Ectodermal cell (in vitro differentiated cells): ENCODE measurements around the gene DAD1.

Experiments used
- H3K27ac ChIP-seq: 2 replicates; pipeline ENCODE4 v1.7.0; 2013; ENCODE audit warnings: mild to moderate bottlenecking, low read depth, low read length; ENCODE audit not compliant: insufficient read depth, poor library complexity, severe bottlenecking
- H3K27me3 ChIP-seq: 2 replicates; pipeline ENCODE4 v1.7.0; 2013; ENCODE audit warnings: mild to moderate bottlenecking, low read length; ENCODE audit not compliant: insufficient read depth, control insufficient read depth, poor library complexity, severe bottlenecking
- H3K36me3 ChIP-seq: one replicate; pipeline ENCODE4 v1.7.0; 2013; ENCODE audit warnings: low read length; ENCODE audit not compliant: control insufficient read depth, insufficient read depth
- H3K4me1 ChIP-seq: one replicate; pipeline ENCODE4 v1.7.0; 2013; ENCODE audit warnings: low read length; ENCODE audit not compliant: control insufficient read depth, insufficient read depth
- H3K4me3 ChIP-seq: 2 replicates; pipeline ENCODE4 v1.7.0; 2013; ENCODE audit warnings: low read depth, low read length, control low read depth; ENCODE audit not compliant: insufficient read depth
- H3K9me3 ChIP-seq: 2 replicates; pipeline ENCODE4 v1.7.0; 2013; ENCODE audit warnings: mild to moderate bottlenecking, low read length, moderate library complexity; ENCODE audit not compliant: control insufficient read depth
- WGBS, 2 experiments: methylation state at CpG; one replicate each; pipeline ENCODE4 v1.1.7; 2013; ENCODE audit warnings: missing lambda C conversion rate in 2 of 2; 5-methylcytosine and 5-hydroxymethylcytosine counted together

Gene DAD1

DNA sequence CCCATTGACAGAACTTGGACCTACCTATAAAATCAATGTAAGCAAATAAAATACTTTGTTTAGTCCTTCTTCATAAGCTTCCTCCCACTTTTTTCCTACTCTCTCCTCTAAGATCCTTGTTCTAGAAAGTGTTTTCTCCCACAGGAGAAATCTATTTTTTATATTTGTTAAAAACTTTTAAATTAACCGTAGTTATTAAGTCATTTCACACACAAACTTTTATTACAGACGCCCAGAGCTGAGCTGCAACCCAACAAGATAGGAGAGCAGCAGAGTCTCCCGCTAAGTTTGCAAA lies 27.7 kb downstream of the DAD1 start:
- H3K27me3 ChIP-seq: no peaks in the 10 kb centered on the region
- no peaks in the 10 kb centered on the region for H3K4me1 ChIP-seq
- WGBS, 2 experiments: 87 to 91% methylated on average over 3 of the region's 3 CpGs
- peaks cover 5% of the 10 kb centered on the region for H3K36me3 ChIP-seq
- no peaks in the 10 kb centered on the region for H3K9me3 ChIP-seq
- H3K4me3 ChIP-seq: no peak overlapping the region
- H3K27ac ChIP-seq: no peak overlapping the region

DNA sequence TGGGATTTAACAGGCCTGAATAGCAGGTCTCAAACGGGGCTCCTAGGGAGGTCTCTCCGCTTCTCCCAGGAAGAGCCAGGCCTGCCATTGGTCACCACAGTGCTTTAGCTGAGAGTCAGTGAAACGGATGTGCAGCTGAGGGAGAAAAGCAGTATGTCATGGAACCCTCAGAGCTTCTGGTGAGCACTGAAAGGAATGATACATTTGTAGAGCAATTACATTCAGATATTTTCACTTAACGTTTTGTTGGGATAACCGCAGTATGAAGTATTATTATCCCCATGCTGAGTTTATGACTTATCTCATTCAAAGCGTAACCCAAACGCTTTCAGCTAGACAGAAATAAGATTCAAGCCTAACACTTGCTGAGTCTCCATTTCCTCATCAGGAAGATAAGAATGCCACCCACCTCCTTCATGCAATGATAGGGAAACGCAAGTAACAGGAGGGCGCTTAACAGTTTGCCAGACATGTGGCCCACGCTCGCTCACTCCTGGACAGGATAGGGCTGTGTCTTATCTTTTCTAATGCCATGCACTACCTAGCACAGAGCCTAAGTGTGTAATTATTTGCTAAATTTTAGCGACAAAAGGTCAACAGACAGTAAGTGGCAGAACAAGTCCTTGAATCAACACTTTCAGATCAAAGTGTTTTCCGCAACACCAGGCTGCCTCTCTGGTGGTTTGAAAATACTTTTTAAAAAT lies 28.2 kb downstream of the DAD1 start:
- Histone ChIP-seq H3K27ac (no peak overlapping the region), H3K4me1 (no peaks in the 10 kb centered on the region)
- WGBS, 2 experiments: 76 to 81% methylated on average over 13 of the region's 13 CpGs

DNA sequence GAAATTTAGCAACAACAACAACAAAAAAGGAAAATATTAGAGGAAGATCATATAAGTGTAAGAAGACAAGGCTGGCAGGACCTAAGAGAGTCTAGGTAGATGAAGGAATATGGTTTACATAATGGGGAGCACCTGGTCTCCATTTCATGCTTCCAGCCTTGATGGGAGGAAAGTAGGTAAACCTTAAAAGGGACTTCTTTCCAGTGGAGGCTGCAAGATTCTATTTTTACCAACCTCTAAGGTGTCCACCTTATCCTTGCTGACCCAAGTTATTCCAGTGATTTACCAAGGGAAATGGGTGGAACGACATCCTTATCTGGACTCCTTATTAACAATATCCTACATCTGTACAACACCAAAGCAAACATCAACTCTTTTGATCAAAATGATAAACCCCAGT lies 30.0 kb downstream of the DAD1 start:
- Histone ChIP-seq H3K4me3 (no peak overlapping the region), H3K36me3 (no peaks in the 10 kb centered on the region), H3K9me3 (no peaks in the 10 kb centered on the region), H3K4me1 (no peaks in the 10 kb centered on the region), H3K27ac (no peak overlapping the region), H3K27me3 (no peaks in the 10 kb centered on the region)
- 90 to 97% methylated on average over 1 of the region's 1 CpG for WGBS, 2 experiments

More for the DNA sequence above, 28.2 kb downstream of the DAD1 start:
- Histone ChIP-seq H3K9me3 (no peaks in the 10 kb centered on the region), H3K36me3 (peaks cover 5% of the 10 kb centered on the region), H3K4me3 (no peak overlapping the region), H3K27me3 (no peaks in the 10 kb centered on the region)

DNA sequence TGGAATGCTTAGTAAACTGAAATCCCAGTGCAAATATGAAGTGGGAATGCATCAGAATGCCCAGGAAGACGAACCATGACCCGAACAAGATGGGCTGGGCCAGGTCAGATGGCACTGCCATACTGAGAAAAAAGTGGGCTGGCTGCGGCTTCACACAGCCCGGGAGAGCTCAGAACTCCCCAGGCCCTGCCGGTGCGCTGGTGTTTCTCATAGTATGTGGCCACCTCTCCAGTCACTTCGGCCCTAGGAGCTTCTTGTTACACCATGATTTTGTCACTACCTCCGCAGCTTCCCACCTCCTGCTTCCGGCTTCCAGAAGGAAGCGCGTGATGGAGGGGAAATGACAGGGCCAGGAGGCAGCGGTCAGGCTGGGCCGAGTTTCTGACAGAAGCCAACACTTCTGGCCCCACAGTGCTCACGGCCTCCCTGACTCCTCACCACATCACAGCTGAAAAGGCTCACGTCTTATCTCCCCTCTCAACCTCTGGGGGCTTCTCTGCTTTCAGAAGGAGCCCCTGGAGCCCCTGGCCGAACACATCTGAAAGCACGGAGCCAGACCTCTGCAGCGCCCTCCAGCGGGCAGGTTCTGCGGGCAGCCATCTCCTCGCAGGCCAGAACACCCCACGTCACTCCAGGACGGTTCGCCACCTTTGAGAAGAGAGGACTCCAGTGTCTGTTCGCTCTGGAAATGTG lies 30.7 kb downstream of the DAD1 start:
- Histone ChIP-seq H3K4me3 (no peak overlapping the region), H3K9me3 (no peaks in the 10 kb centered on the region), H3K27me3 (no peaks in the 10 kb centered on the region), H3K27ac (no peak overlapping the region), H3K4me1 (no peaks in the 10 kb centered on the region), H3K36me3 (no peaks in the 10 kb centered on the region)
- WGBS, 2 experiments: 91 to 92% methylated on average over 25 of the region's 25 CpGs

DNA sequence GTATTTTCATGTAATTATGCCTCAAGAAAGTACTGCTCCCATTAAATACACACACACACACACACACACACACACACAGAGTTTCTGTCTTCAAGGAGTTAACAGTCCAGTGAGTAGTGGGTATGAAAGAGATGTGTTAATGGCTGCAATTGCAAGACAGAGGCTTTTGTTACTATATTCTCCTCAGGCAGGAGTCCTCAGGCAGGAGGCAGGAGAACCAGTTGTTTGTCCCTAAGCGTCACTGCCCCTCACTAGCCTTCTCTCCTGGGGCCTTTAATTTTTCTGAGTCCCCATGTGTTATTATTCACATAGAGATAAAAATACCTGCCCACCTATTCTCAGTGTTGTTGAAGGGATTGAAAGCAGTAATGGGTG lies 31.2 kb downstream of the DAD1 start:
- no peak overlapping the region for H3K27ac ChIP-seq
- H3K9me3 ChIP-seq: no peaks in the 10 kb centered on the region
- H3K27me3 ChIP-seq: no peaks in the 10 kb centered on the region
- no peak overlapping the region for H3K4me3 ChIP-seq
- WGBS, 2 experiments: 70 to 78% methylated on average over 1 of the region's 1 CpG
- H3K36me3 ChIP-seq: no peaks in the 10 kb centered on the region
- no peaks in the 10 kb centered on the region for H3K4me1 ChIP-seq

DNA sequence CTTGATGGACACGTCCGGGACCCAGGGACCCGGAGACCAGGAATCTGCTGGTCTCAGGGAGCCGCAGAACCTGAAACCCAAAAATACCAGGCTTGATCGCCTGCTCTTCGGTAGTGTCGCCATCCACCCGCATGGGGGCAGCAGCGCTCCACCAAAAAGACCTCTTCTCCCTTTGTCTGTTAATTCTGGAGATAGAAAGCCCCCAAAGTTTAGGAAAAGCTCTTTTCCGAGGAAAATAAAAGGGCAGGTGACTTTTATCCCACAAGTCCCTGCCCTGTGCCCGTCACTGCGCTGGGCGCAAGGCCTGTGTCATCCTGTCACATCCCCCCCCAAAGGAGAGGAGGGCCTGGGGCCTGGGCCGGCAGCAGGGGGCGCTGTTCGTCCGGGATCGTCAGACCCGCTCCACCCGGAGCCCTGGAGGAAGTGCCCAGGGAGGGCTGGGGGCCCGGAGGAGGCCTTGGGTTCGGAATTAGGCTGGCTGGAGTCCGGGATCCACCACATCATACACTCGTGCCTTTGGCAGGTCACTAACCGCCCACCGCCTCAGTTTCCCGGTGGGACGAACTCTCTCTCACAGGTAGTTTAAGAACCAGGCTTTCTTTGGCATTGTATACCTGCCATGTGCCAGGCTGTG lies 31.9 kb downstream of the DAD1 start:
- Histone ChIP-seq H3K27ac (no peak overlapping the region), H3K9me3 (no peaks in the 10 kb centered on the region), H3K36me3 (no peaks in the 10 kb centered on the region), H3K4me3 (no peak overlapping the region), H3K27me3 (no peaks in the 10 kb centered on the region), H3K4me1 (no peaks in the 10 kb centered on the region)
- 18 to 20% methylated on average over 28 of the region's 28 CpGs for WGBS, 2 experiments

DNA sequence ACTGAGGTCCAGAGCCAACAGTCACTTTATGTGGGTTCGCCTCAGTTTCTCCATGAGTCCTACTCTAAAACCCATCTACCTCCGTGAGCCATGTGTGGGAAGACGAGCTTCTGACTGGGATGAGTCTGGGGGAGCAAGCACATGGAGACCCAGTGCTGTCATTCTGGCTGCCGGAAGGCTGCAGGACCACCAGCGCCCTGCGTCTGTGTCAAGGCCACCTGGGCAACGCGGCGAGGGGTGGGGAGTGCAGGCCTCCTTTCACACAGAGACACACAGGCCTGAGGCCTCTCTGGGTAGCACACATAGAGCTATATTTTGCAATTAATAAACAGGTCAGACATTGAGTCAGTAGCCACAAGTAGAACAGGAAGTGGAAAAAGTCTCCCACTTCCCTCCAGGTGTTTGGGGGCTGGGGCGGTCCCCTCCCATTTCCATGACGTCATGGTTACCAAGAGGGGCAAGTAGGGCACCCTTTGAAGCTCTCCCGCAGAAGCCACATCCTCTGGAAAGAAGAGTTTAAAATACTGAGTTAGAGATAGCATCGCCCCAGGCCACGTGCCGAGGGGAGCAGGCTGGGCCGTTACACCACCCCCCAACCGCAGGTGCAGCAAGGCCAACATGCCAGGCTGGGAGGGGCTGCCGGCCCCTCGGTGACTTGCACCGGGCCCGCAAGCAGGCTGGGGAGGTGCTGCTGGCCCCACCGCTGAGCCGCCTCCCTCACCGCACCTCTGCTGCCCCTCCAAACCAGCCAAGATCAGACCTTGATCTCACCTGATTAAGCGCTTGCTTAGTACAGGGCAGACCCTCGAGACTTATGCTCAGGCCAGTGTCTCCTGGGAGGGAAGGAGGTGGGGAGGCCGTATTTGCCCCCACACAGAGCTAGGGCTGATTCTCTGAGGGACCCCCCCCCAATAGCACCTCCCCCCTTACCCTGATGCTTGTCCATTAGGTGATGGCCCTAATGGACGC lies 32.7 kb downstream of the DAD1 start:
- no peaks in the 10 kb centered on the region for H3K27me3 ChIP-seq
- H3K4me1 ChIP-seq: no peaks in the 10 kb centered on the region
- no peak overlapping the region for H3K27ac ChIP-seq
- WGBS, 2 experiments: 88 to 90% methylated on average over 27 to 28 of the region's 28 CpGs
- H3K9me3 ChIP-seq: no peaks in the 10 kb centered on the region
- H3K4me3 ChIP-seq: no peak overlapping the region
- no peaks in the 10 kb centered on the region for H3K36me3 ChIP-seq

DNA sequence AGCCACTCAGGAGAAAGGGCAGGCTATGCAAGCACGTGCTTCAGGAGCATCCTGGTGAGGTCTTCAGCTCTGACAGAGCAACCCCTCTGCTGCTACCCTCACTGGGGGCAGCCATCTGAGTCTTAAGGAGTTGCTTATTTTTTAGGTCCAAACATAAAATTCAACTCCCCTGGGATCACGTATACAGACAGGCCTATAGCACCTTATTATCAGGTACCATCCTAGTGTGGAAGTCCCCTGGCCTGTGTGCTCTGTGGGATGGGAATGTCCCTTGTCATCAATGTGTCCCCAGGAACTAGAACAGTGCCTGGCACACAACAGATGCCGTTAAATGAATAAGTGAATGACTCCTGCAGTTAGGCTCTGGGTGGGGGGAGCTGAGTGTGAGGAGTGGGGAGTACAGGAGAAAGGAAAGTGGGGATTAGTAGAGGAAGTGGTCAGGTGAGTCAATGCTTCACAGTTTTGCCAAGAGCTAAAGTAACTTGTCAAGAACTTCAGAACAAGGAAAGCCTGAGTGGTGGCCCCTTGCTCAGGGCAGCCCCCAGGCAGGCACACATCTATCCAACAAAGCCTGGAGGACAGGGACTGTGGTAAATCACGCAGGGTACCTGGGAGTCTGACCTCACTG lies 33.5 kb downstream of the DAD1 start:
- H3K4me1 ChIP-seq: peaks cover 2% of the 10 kb centered on the region
- no peaks in the 10 kb centered on the region for H3K27me3 ChIP-seq
- H3K27ac ChIP-seq: no peak overlapping the region
- WGBS, 2 experiments: 92% methylated on average over 4 of the region's 4 CpGs
- H3K36me3 ChIP-seq: no peaks in the 10 kb centered on the region
- no peaks in the 10 kb centered on the region for H3K9me3 ChIP-seq
- no peak overlapping the region for H3K4me3 ChIP-seq

DNA sequence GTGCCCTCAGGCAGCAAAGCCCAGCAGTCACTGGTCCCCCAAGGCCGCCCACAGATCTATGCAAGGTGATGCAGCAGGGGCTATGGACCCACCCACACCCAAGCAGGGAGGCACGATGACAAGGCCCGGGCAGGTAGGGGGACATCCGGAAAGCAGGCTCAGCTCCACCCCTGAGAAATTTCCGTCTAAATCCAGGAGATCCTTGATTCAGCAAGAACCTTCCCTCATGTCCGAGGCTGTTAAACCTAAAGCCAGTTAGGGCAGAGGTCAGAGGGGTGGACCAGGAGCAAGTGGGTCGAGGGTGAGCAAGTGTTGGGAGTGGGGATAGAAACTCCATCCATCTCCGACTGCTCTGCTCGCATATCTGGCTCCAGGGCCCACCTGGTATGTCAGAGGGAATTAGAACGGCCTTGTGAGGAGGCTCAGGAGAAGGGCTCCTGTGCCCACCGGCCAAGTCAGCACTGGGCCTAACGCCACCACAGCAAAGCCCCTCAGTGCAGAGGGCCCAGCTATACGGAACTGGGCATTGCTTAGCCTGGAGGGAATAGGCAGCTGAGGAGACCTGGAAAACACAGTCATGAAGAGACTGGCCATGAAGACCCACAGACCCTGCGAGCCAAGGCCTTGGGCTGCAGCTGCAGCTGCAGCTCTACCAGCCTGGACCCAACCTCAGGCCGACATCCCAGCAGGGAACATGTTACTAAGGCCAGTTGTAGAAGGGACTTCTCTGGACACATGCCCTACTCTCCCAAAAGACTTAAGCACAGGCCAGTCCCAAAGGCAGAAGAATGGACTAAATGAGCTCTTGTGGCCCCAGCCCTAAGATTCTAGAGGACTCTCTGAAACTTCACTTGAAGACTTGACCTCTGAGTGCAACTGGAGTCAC lies 34.3 kb downstream of the DAD1 start:
- peaks cover 10% of the 10 kb centered on the region for H3K4me1 ChIP-seq
- H3K9me3 ChIP-seq: no peaks in the 10 kb centered on the region

More for the DNA sequence above, 34.3 kb downstream of the DAD1 start:
- H3K36me3 ChIP-seq: no peaks in the 10 kb centered on the region
- H3K4me3 ChIP-seq: no peak overlapping the region
- no peaks in the 10 kb centered on the region for H3K27me3 ChIP-seq
- WGBS, 2 experiments: 93 to 96% methylated on average over 15 of the region's 15 CpGs
- H3K27ac ChIP-seq: no peak overlapping the region
